GM21515 (cell line): Measurements from ENCODE around the gene TMC6.
"Not testable (repeated sequence)": the region's sequence is repeated elsewhere in the genome, so short reads cannot be mapped to it uniquely, and the experiment has no call there.

ENCODE experiments used
- ATAC-seq: cut with Tn5 transposase; IDR thresholded peaks from one replicate; pipeline ENCODE4 v1.9.1; 2021; ENCODE audit not compliant: unreplicated experiment

The TMC6 gene

GRCh38 chr17:78159575-78160158, 31.1 kb upstream of the TMC6 start:
- no peak for ATAC-seq

GRCh38 chr17:78154903-78155811, 26.6 kb upstream of the TMC6 start:
- peak; percentile 47 for ATAC-seq

- ATAC-seq, result no peak
Measured at GRCh38 chr17:78151514-78152008, 23.0 kb upstream of the TMC6 start.

GRCh38 chr17:78148286-78149016, 19.9 kb upstream of the TMC6 start:
- no peak for ATAC-seq

GRCh38 chr17:78147315-78147998, 18.9 kb upstream of the TMC6 start:
- peak; percentile 38 for ATAC-seq

- ATAC-seq, result no peak
Measured at GRCh38 chr17:78146881-78147280, 18.3 kb upstream of the TMC6 start.

- no peak for ATAC-seq
Measured at GRCh38 chr17:78146471-78146869, 17.9 kb upstream of the TMC6 start.

GRCh38 chr17:78144736-78145641, 16.4 kb upstream of the TMC6 start:
- ATAC-seq, result no peak

- ATAC-seq, result no peak
Measured at GRCh38 chr17:78144147-78144719, 15.7 kb upstream of the TMC6 start.

GRCh38 chr17:78143214-78144146, 14.9 kb upstream of the TMC6 start:
- ATAC-seq, result no peak

- no peak for ATAC-seq
Measured at GRCh38 chr17:78142119-78142861, 13.7 kb upstream of the TMC6 start.

- no peak for ATAC-seq
Measured at GRCh38 chr17:78141437-78142118, 13.0 kb upstream of the TMC6 start.

- peak; percentile 65 for ATAC-seq
Measured at GRCh38 chr17:78140169-78141051, 11.9 kb upstream of the TMC6 start.

- ATAC-seq, result not testable (repeated sequence)
Measured at GRCh38 chr17:78139861-78140168, 11.3 kb upstream of the TMC6 start.

GRCh38 chr17:78138204-78139060, 9.9 kb upstream of the TMC6 start:
- no peak for ATAC-seq
